C4-2B (cell line): ENCODE measurements around the gene PLD1.

Experiments used
- CTCF ChIP-seq: fragments of 450-650 bp; conservative IDR thresholded peaks from 2 replicates; pipeline ENCODE4 v1.5.1; 2017; ENCODE audit warnings: mild to moderate bottlenecking
- ZFX ChIP-seq: fragments of 450-650 bp; IDR thresholded peaks from 2 replicates; pipeline ENCODE4 v1.6.1; 2017

- TF ChIP-seq CTCF (no peak), ZFX (no peak)
These were observed 127.5 kb downstream of the PLD1 start for GRCh38 chr3:171682743-171683142.
